ENCODE results near the gene SF1.

- TF ChIP-seq CTCF (IDR thresholded peaks at IDR 0.05) (no peak), POLR2A (IDR thresholded peaks at IDR 0.05) (no peak), POLR2AphosphoS5 (IDR thresholded peaks at IDR 0.05) (no peak)
Observed at GRCh38 chr11:64757549-64758329, 20.6 kb downstream of the SF1 start.
